HepG2 (cell line): ENCODE results near the gene DUSP12. TPM values are rescaled to one million over a fixed set of nuclear protein-coding genes. Genes with fewer than 3 reads are reported as not detected.

Source experiments
- ATF3 ChIP-seq: sonication (generic); formaldehyde crosslinking; IDR thresholded peaks from 2 replicates; pipeline ENCODE4 v1.4.0; 2020; ENCODE audit warnings: missing genetic modification reagents
- BRD4 ChIP-seq: sonication (generic); formaldehyde crosslinking; IDR thresholded peaks from 2 replicates; pipeline ENCODE4 v1.4.0; 2020; ENCODE audit warnings: missing genetic modification reagents
- FOXA1 ChIP-seq, 2 experiments: fragments of 450-650 bp in 1 of 2; sonication (generic) in 1 of 2; formaldehyde crosslinking in 1 of 2; IDR thresholded peaks; 2 replicates each; pipeline versions ENCODE4 v1.4.0 to v1.6.1; 2016 to 2020; ENCODE audit warnings: missing genetic modification reagents in 1 of 2
- GATA4 ChIP-seq: sonication (generic); IDR thresholded peaks from 2 replicates; pipeline ENCODE4 v1.6.1; 2016; ENCODE audit warnings: antibody characterized with exemption, low read depth, borderline replicate concordance
- HES4 ChIP-seq: sonication (generic); formaldehyde crosslinking; IDR thresholded peaks from 2 replicates; pipeline ENCODE4 v1.9.0; 2021; ENCODE audit warnings: mild to moderate bottlenecking, missing genetic modification reagents, borderline replicate concordance
- IRX3 ChIP-seq: sonication (generic); formaldehyde crosslinking; IDR thresholded peaks from 2 replicates; pipeline ENCODE4 v1.8.1; 2023; ENCODE audit warnings: mild to moderate bottlenecking, low read depth, missing genetic modification reagents, borderline replicate concordance
- MIER2 ChIP-seq: IDR thresholded peaks from 2 replicates; pipeline ENCODE4 v1.6.1; 2016; ENCODE audit warnings: missing biosample characterization, missing genetic modification reagents
- POGZ ChIP-seq: sonication (generic); formaldehyde crosslinking; IDR thresholded peaks from 2 replicates; pipeline ENCODE4 v1.4.0; 2020; ENCODE audit warnings: mild to moderate bottlenecking, missing genetic modification reagents
- TIGD3 ChIP-seq: sonication (generic); formaldehyde crosslinking; IDR thresholded peaks from 2 replicates; pipeline ENCODE4 v1.5.1; 2020; ENCODE audit warnings: mild to moderate bottlenecking, missing genetic modification reagents, borderline replicate concordance
- ZFP82 ChIP-seq: sonication (generic); formaldehyde crosslinking; IDR thresholded peaks from 2 replicates; pipeline ENCODE4 v1.5.1; 2020; ENCODE audit warnings: mild to moderate bottlenecking, missing genetic modification reagents, borderline replicate concordance
- ZNF143 ChIP-seq: sonication (generic); formaldehyde crosslinking; IDR thresholded peaks from 2 replicates; pipeline ENCODE4 v1.4.0; 2020; ENCODE audit warnings: missing genetic modification reagents
- ZNF354B ChIP-seq: sonication (generic); formaldehyde crosslinking; IDR thresholded peaks from 2 replicates; pipeline ENCODE4 v1.8.0; 2022; ENCODE audit warnings: mild to moderate bottlenecking, missing genetic modification reagents
- ZNF564 ChIP-seq: sonication (generic); formaldehyde crosslinking; IDR thresholded peaks from 2 replicates; pipeline ENCODE4 v1.8.1; 2023; ENCODE audit warnings: mild to moderate bottlenecking, missing genetic modification reagents
- polyA plus RNA-seq, 8 experiments: library from polyadenylated mRNA; depleted of rRNA in 3 of 8; stranded (reverse) in 7 of 8; unstranded in 1 of 8; fragments of >200 nt; fragmentation: Illumina TruSeq in 4 of 8; extraction: Trizol in 4 of 8; gene quantifications; 2 replicates each; pipeline versions ENCODE4 v1.2.1 to v1.2.3, GENCODE V29; 2011 to 2016; ENCODE audit warnings: low read depth in 4 of 8, missing spikeins in 1 of 8, mixed read lengths in 1 of 8; ENCODE audit not compliant: insufficient read depth in 1 of 8
- total RNA-seq, 5 experiments: library from RNA; depleted of rRNA; stranded (reverse); fragments of >200 nt; fragmentation: Illumina TruSeq; extraction: Trizol; gene quantifications; 2 replicates each; pipeline ENCODE4 v1.2.3, GENCODE V29; 2016; ENCODE audit warnings: low read depth in 1 of 5
- TF ChIP-seq, protein P1 (sequence below): sonication (generic); formaldehyde crosslinking; IDR thresholded peaks from 2 replicates; pipeline ENCODE4 v1.4.0; 2020; ENCODE audit warnings: missing genetic modification reagents
- TF ChIP-seq, protein P2 (sequence below): sonication (generic); formaldehyde crosslinking; IDR thresholded peaks from 2 replicates; pipeline ENCODE4 v1.4.0; 2020; ENCODE audit warnings: missing genetic modification reagents

The DUSP12 gene
- total and polyA plus RNA-seq, 2 of the 13 experiments (the other 11 are each of a cell fraction or from before 2014, with no cell fraction given) = 36.7 to 37.1 TPM

GRCh38 chr1:161726473-161727255 lies 22.9 kb upstream of the DUSP12 start (continued):
- TF ChIP-seq ATF3 (CRISPR knock-in tag) = 0 out of 2 replicates have a peak, but pooled peaks have one; percentile 8
- TF ChIP-seq HES4 (CRISPR knock-in tag) = peak; percentile 35; the same call in 1 of the 2 replicates
- no peak for TF ChIP-seq GATA4
- TF ChIP-seq ZFP82 (CRISPR knock-in tag) = no peak
- no peak for TF ChIP-seq TIGD3 (CRISPR knock-in tag)
- TF ChIP-seq ZNF143 = no peak
- TF ChIP-seq, protein P1, sequence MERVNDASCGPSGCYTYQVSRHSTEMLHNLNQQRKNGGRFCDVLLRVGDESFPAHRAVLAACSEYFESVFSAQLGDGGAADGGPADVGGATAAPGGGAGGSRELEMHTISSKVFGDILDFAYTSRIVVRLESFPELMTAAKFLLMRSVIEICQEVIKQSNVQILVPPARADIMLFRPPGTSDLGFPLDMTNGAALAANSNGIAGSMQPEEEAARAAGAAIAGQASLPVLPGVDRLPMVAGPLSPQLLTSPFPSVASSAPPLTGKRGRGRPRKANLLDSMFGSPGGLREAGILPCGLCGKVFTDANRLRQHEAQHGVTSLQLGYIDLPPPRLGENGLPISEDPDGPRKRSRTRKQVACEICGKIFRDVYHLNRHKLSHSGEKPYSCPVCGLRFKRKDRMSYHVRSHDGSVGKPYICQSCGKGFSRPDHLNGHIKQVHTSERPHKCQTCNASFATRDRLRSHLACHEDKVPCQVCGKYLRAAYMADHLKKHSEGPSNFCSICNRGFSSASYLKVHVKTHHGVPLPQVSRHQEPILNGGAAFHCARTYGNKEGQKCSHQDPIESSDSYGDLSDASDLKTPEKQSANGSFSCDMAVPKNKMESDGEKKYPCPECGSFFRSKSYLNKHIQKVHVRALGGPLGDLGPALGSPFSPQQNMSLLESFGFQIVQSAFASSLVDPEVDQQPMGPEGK = no peak
- TF ChIP-seq FOXA1 (IDR thresholded peaks at IDR 0.05) = no peak
- TF ChIP-seq FOXA1 (CRISPR knock-in tag; IDR thresholded peaks at IDR 0.05) = no peak
- TF ChIP-seq ZNF354B = no peak
- no peak for TF ChIP-seq ZNF564 (CRISPR knock-in tag)
- TF ChIP-seq IRX3 (CRISPR knock-in tag) = no peak
- peak; percentile 49; the same call in 1 of the 2 replicates for TF ChIP-seq MIER2 (CRISPR knock-in tag)
- TF ChIP-seq, protein P2, sequence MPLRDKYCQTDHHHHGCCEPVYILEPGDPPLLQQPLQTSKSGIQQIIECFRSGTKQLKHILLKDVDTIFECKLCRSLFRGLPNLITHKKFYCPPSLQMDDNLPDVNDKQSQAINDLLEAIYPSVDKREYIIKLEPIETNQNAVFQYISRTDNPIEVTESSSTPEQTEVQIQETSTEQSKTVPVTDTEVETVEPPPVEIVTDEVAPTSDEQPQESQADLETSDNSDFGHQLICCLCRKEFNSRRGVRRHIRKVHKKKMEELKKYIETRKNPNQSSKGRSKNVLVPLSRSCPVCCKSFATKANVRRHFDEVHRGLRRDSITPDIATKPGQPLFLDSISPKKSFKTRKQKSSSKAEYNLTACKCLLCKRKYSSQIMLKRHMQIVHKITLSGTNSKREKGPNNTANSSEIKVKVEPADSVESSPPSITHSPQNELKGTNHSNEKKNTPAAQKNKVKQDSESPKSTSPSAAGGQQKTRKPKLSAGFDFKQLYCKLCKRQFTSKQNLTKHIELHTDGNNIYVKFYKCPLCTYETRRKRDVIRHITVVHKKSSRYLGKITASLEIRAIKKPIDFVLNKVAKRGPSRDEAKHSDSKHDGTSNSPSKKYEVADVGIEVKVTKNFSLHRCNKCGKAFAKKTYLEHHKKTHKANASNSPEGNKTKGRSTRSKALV (CRISPR knock-in tag) = peak; percentile 52
- no peak; the same call in 1 of the 2 replicates for TF ChIP-seq BRD4 (CRISPR knock-in tag)
- TF ChIP-seq POGZ (CRISPR knock-in tag) = no peak
